HEK293 (cell line): ENCODE results near the gene C1QL3.

Experiments used
- ATF2 ChIP-seq: fragments of 450-650 bp; formaldehyde crosslinking; IDR thresholded peaks from 2 replicates; pipeline ENCODE4 v1.5.1; 2016; ENCODE audit warnings: missing biosample characterization, missing genetic modification characterization, low read depth
- CTCF ChIP-seq: fragments of 450-650 bp; formaldehyde crosslinking; IDR thresholded peaks from 2 replicates; pipeline ENCODE4 v1.5.1; 2016; ENCODE audit warnings: missing biosample characterization, missing genetic modification characterization
- HOXA7 ChIP-seq: sonication (generic); formaldehyde crosslinking; IDR thresholded peaks from 2 replicates; pipeline ENCODE4 v1.8.1; 2022; ENCODE audit warnings: missing genetic modification reagents, borderline replicate concordance
- KLF9 ChIP-seq: fragments of 450-650 bp; formaldehyde crosslinking; IDR thresholded peaks from 2 replicates; pipeline ENCODE4 v1.5.1; 2016; ENCODE audit warnings: missing biosample characterization, missing genetic modification characterization, low read depth
- MZF1 ChIP-seq: fragments of 450-650 bp; formaldehyde crosslinking; IDR thresholded peaks from 2 replicates; pipeline ENCODE4 v1.5.1; 2017; ENCODE audit warnings: missing biosample characterization, missing genetic modification characterization, borderline replicate concordance
- ZBTB26 ChIP-seq: fragments of 450-650 bp; formaldehyde crosslinking; optimal IDR thresholded peaks from 2 replicates; pipeline ENCODE3; 2016; ENCODE audit warnings: missing biosample characterization, mild to moderate bottlenecking, missing genetic modification characterization
- ZNF146 ChIP-seq: fragments of 450-650 bp; formaldehyde crosslinking; IDR thresholded peaks from 2 replicates; pipeline ENCODE4 v1.5.1; 2016; ENCODE audit warnings: missing biosample characterization, missing genetic modification characterization
- ZNF26 ChIP-seq: fragments of 450-650 bp; formaldehyde crosslinking; IDR thresholded peaks from 2 replicates; pipeline ENCODE4 v1.5.1; 2016; ENCODE audit warnings: missing biosample characterization, missing genetic modification characterization
- ZNF292 ChIP-seq: fragments of 450-650 bp; formaldehyde crosslinking; IDR thresholded peaks from 2 replicates; pipeline ENCODE4 v1.5.1; 2016; ENCODE audit warnings: low read depth, missing biosample characterization, missing genetic modification characterization, borderline replicate concordance
- ZNF302 ChIP-seq: fragments of 450-650 bp; formaldehyde crosslinking; IDR thresholded peaks from 2 replicates; pipeline ENCODE4 v1.5.1; 2016; ENCODE audit warnings: missing biosample characterization, missing genetic modification characterization, low read depth
- ZNF350 ChIP-seq: fragments of 450-650 bp; formaldehyde crosslinking; IDR thresholded peaks from 2 replicates; pipeline ENCODE4 v1.5.0; 2017; ENCODE audit warnings: missing biosample characterization, mild to moderate bottlenecking, missing genetic modification characterization
- ZNF416 ChIP-seq: fragments of 450-650 bp; formaldehyde crosslinking; IDR thresholded peaks from 2 replicates; pipeline ENCODE4 v1.5.1; 2016; ENCODE audit warnings: missing biosample characterization, missing genetic modification characterization
- ZNF561 ChIP-seq: fragments of 450-650 bp; IDR thresholded peaks from 2 replicates; pipeline ENCODE4 v1.5.1; 2018; ENCODE audit warnings: missing biosample characterization, missing genetic modification characterization, borderline replicate concordance
- ZNF658 ChIP-seq: fragments of 450-650 bp; formaldehyde crosslinking; IDR thresholded peaks from 2 replicates; pipeline ENCODE4; 2016; ENCODE audit warnings: missing biosample characterization, missing genetic modification characterization

GRCh38 chr10:16509996-16510395 lies 11.7 kb downstream of the C1QL3 start:
- TF ChIP-seq CTCF (tag by site-specific recombination) (no peak), ZBTB26 (tag by site-specific recombination) (no peak), ZNF658 (tag by site-specific recombination) (no peak), ZNF561 (tag by site-specific recombination) (no peak), ZNF302 (no peak), HOXA7 (no peak), MZF1 (tag by site-specific recombination) (no peak), KLF9 (tag by site-specific recombination) (no peak), ZNF416 (no peak), ZNF26 (tag by site-specific recombination) (no peak), ATF2 (tag by site-specific recombination) (no peak), ZNF350 (tag by site-specific recombination) (no peak), ZNF146 (tag by site-specific recombination) (no peak), ZNF292 (tag by site-specific recombination) (no peak)
